GM19395 (cell line): Measurements from ENCODE around the gene LYRM7.
A peak's percentile ranks its signal among the peaks of the same experiment; 100 is the strongest.
"Not testable (repeated sequence)": the region's sequence is repeated elsewhere in the genome, so short reads cannot be mapped to it uniquely, and the experiment has no call there.

Experiments used
- ATAC-seq: cut with Tn5 transposase; IDR thresholded peaks from one replicate; pipeline ENCODE4 v1.9.1; 2021; ENCODE audit warnings: mild to moderate bottlenecking, moderate library complexity; ENCODE audit not compliant: unreplicated experiment

LYRM7 gene

GRCh38 chr5:131218392-131218791 is 47.6 kb downstream of the LYRM7 start:
- ATAC-seq, result peak; percentile 47

- no peak for ATAC-seq
These were observed 49.8 kb downstream of the LYRM7 start for GRCh38 chr5:131220566-131220965.

GRCh38 chr5:131221008-131221703 is 50.4 kb downstream of the LYRM7 start:
- ATAC-seq, result no peak

GRCh38 chr5:131221888-131222287 is 51.1 kb downstream of the LYRM7 start:
- ATAC-seq, result no peak

- no peak for ATAC-seq
These were observed 52.0 kb downstream of the LYRM7 start for GRCh38 chr5:131222731-131223130.

GRCh38 chr5:131223751-131224386 is 53.1 kb downstream of the LYRM7 start:
- ATAC-seq, result no peak

- ATAC-seq, result peak; percentile 91
These were observed 53.9 kb downstream of the LYRM7 start for GRCh38 chr5:131224387-131225201.

- no peak for ATAC-seq
These were observed 54.7 kb downstream of the LYRM7 start for GRCh38 chr5:131225282-131225974.

GRCh38 chr5:131226899-131227298 is 56.2 kb downstream of the LYRM7 start:
- ATAC-seq, result no peak

- ATAC-seq, result no peak
These were observed 57.9 kb downstream of the LYRM7 start for GRCh38 chr5:131228646-131229045.

- no peak for ATAC-seq
These were observed 58.9 kb downstream of the LYRM7 start for GRCh38 chr5:131229623-131230022.

GRCh38 chr5:131230406-131230805 is 59.7 kb downstream of the LYRM7 start:
- ATAC-seq, result peak; percentile 93

GRCh38 chr5:131239686-131240085 is 68.9 kb downstream of the LYRM7 start:
- ATAC-seq, result no peak

GRCh38 chr5:131242728-131243255 is 72.0 kb downstream of the LYRM7 start:
- ATAC-seq, result peak; percentile 41

GRCh38 chr5:131245312-131245711 is 74.6 kb downstream of the LYRM7 start:
- ATAC-seq, result peak; percentile 60

GRCh38 chr5:131245948-131246347 is 75.2 kb downstream of the LYRM7 start:
- ATAC-seq, result no peak

GRCh38 chr5:131246504-131246903 is 75.8 kb downstream of the LYRM7 start:
- ATAC-seq, result no peak

GRCh38 chr5:131250751-131251475 is 80.2 kb downstream of the LYRM7 start:
- ATAC-seq, result no peak

- ATAC-seq, result peak; percentile 86
These were observed 82.1 kb downstream of the LYRM7 start for GRCh38 chr5:131252824-131253171.

- not testable (repeated sequence) for ATAC-seq
These were observed 83.3 kb downstream of the LYRM7 start for GRCh38 chr5:131254025-131254424.
